Measurements from ENCODE around the gene SGTA.

The SGTA gene

DNA sequence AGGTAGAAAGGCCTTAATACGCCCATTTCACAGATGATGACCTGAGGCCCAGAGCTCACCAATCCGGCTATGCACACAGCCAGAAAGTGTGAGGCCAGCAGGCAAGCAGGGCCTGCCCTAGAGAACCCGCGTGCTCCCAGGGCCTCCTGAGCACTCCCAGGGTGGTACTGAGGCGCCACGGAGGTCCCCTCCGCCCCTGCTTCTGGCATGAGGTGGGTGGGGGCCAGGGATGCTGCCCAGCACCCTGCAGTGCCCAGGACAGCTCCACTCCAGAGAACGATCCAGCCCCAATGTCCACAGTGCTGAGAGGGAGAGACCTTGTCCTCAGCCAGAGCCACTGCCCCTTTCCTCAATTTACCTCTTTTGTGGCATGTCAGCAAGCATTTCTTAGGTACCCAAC lies 13.9 kb downstream of the SGTA start:
- no peak for DNase-seq (ENCODE audit: low spot score)

DNA sequence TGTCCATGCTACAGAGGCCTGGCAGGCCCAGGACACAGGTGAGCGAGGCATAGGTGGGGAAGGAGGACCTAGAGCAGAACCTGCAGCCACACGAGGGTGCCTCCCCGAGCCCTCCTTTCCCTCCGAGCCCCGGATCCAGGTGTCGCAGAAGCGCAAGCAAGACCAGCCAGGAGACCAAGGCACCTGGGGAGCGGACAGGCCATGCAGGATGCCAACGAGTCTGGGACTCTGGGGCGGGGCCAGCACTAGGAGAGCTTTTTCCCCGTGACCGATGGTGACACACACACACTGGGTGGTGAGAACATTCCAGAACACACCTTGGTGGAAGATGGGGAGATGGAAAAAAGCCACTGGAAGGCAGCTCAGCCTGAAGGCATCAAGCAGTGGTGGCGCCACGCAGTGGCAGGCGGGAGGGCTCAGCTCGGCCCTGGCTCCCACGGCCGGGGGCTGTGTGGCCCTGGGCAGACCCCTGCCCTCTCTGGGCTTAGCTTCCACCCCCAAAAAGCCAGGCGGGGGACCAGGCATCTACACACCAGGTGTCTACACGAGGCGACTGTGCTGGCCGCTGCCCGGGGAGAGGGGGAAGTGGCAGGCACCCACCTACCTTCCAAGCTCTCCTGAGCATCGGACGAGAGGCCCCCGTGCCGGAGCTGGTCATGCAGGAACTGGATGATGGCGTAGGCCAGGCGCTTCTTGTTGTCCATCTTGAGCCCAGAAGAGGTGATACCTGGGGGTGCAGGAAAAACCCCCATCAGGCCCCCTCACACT lies 14.5 kb downstream of the SGTA start:
- DNase-seq (ENCODE audit: low spot score): no peak

DNA sequence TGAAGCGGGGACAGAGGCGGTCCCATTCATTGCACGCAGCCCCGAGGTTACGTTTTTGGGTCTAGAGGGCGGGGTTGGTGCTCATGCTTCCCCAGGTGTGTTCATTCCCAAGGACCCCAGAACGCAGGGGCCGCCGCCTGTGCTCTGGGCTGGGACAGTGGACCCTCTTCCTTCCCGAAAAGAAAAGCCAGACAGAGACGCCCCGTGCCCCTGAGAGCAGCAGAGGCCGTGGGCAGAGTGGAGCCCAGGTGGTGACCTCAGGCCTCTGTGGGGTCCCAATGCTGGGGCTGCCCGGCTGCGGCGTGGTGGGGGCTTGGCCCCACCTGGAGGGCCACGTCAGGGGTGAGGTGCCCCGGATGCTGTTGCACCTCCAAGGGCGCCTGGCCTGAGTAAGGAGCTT lies 15.4 kb downstream of the SGTA start:
- DNase-seq (ENCODE audit: low spot score): no peak

DNA sequence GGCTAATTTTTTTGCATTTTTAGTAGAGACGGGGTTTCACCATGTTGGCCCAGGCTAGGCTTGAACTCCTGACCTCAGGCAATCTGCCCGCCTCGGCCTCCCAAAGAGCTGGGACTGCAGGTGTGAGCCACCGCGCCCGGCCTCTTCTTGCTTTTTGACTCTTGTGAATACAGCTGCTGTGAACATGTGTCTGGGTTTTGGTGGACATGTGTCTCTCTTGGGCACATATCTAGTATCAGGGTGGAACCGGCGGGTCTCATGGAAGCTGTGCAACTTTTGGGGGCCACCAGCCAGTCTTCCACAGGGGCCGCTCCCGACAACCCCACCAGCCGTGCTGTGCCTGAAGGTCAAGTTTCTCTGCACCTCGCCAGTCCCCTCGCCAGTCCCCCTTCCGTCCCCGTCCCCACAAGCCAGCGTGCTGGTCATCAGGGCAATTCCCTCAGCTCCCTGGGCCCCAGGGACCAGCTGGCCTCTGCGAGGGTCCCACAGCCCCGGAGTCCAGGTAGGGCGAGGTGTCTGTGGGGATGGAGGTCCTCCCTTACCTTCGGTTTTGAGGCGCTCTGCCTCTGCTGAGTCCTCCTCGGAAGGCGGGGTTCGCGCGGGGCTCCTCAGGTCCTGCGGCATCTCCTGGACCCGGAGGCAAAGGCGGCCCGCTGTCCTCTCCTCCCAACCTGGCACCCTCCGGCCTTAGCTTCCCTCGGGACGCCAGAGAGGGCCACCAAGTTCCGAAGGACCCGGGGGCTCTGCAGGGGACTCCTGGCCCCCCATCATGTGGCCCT lies 16.3 kb downstream of the SGTA start:
- no peak for DNase-seq (ENCODE audit: low spot score)

DNA sequence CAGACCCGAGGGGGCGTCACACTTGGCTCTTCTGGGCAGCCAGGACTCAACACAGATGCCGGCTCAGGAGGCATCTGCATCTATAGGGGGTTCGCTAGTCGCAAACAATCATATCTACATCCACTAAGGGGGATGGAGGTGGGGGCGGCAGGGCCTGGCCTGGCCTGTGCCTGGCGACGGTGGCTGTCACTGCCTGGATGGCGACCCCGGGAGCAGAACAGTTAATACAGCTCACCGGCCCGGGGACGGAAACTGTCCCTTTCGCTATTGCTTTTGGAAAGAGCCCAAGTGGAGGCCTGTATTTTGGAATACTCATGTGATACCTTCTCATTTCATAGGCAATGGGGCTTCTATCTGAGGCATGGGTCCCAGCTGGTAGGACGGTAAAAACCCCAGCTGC lies 17.7 kb downstream of the SGTA start:
- DNase-seq (ENCODE audit: low spot score): no peak

DNA sequence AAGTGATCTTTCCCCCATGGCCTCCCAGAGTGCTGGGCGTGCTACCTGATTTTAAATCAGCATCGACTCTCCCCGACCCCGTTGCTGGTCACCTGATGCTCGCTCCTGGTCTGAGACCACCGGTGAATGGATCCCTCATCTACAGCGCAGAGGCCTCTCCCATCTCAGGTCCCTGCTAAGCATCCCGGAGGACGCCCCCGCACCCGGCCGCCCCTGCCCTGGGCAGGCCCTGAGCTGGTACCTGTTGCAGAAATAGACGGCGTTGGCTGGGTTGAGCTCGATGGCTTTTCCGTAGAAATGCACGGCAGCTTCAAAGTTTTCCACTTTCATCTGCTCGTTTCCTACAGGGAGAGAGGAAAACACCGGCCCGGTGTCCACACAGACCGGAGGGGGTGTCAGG lies 18.1 kb downstream of the SGTA start:
- DNase-seq (ENCODE audit: low spot score): no peak

DNA sequence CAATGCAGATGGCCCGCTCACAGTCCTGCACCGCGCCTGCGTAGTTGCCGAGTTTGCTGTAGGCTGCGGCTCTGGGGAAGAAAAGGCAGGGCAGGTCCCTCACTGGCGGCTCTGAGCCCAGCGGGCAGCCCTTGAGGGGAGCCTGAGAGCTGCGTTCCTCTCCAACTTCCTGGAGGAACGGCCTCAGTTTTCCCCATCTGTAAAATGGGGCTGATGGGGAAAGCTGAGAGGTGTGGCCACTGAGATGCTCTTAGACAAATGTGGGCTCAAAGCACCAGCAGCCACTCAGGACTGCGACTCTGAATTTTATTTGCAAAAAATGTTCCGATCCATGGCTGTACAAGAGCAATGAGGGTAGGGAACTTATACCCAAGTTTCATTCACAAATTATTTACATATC lies 19.4 kb downstream of the SGTA start:
- no peak for DNase-seq (ENCODE audit: low spot score)

DNA sequence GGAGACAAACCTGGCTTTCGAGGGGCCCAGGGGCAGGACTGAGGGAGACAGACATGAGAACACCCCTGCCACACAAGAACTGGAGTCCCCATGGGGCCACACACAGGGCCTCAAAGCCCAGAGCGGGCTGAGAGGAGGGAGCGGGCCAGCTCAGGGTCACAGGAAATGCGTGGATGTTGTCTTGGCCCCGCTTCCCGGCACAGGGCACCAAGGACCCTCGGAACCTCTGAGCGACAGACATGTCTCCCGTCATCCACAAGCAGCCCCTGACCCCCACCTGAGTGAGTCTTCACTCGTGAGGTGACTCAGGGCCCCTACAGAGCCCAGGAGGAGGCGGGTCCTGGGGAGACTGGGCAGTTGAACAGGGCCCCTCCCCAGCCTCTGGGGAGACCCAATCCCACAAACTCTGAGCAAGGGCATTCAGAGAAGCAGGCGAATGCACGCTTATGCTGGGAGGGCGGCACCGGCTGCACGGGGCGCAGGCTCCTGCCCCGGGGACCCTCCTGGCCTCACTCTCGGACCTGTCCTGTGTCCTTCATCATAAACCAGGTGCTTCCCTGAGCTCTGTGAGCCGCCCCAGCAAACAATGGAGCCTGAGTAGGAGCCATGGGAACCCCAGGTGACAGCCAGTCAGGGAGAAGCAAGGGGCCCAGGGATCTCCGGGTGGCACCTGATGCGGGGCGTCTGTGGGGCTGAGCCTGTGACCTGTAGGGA lies 20.1 kb downstream of the SGTA start:
- DNase-seq (ENCODE audit: low spot score): no peak

DNA sequence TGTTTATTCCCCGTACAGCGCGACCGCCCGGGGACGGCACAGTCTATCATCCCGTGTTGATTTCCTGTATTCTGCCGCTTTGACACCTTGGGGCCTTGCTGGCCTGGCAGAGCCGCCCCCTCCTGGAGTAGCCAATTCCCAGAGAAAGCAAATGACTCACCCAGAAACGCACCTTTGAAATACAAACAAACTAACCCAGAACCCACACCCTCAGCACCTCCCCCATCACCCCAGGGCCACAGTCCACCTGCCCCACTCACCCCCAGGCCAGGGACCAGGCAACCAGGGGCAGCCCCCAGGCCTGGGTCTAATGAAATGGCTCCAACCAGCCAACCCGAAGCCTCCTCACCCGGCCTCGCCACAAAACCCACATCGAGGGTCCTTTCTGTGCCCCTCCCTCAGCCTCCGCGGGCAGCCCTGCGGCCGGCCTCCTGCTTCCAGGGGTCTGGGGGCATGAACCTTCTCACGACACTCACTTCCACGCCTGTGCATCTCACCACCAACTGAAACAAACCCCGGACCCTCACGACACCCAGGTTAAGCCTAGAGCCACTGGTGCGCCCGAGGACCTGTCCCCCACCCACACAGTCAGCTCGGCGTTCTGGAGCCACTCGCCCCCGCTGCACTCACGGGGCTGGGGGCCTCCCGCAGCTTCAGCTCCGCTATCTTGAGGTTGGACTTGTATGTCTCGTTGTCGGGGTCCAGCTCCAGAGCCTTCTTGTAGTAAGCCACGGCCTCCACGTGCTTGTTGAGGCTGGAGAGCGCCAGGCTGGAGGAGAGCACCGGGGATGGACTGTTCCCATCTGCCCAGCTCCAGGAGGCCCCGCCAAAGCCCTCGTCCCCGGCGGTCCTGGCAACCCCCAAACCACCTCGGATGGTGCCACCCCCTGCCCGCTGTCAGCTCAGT lies 20.9 kb downstream of the SGTA start:
- DNase-seq (ENCODE audit: low spot score): no peak

DNA sequence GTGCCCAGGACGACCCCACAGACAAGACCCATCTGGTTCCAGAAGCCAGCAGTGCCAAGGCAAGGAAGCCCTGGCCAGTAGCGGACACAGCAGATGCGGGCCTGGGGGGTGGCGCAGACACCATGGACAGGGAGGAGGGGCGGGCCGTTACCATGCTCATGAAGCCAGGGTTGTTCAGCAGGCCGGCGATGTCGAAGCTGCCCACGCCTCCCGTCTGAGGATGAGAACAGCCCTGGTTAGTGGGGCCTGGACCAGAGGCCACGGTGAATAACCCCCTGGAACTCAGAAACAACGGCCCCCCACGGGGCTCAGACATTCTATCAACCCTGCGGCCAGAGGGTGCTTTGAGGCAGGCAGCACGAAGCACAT lies 21.8 kb downstream of the SGTA start:
- no peak for DNase-seq (ENCODE audit: low spot score)

DNA sequence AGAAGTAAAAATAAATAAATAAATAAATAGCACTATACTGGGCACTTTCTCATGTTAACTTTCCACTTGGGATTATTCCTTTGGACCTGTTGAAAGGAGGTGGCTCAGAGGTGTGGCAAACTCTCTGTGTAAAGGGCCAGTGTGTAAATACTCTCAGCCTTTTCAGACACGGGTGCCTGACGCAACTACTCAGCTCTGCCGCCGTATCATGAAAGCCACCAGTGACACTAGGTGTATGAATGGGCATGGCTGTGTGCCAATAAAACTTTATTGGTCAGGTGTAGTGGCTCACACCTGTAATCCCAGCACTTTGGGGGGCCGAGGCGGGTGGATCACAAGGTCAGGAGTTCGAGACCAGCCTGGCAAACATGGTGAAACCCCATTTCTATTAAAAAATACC lies 23.1 kb downstream of the SGTA start:
- DNase-seq (ENCODE audit: low spot score): no peak

DNA sequence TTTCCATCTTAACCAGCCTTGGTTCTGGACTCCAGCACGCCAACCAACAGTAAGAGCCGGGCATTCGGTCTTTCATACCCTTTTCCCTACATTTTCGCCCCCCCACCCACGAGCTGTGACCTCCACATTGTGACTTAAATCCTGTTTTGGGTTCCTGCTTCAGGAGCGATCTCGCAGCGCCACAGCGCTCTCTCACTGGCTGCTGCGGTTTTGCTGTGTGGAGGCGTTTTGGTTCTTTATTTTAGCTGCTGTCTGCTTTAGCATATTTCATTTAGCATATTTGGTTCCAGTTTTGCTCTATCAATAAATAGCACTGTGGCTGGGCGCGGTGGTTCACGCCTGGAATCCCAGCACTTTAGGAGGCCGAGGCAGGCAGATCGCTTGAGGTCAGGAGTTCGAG lies 23.7 kb downstream of the SGTA start:
- DNase-seq (ENCODE audit: low spot score): no peak

DNA sequence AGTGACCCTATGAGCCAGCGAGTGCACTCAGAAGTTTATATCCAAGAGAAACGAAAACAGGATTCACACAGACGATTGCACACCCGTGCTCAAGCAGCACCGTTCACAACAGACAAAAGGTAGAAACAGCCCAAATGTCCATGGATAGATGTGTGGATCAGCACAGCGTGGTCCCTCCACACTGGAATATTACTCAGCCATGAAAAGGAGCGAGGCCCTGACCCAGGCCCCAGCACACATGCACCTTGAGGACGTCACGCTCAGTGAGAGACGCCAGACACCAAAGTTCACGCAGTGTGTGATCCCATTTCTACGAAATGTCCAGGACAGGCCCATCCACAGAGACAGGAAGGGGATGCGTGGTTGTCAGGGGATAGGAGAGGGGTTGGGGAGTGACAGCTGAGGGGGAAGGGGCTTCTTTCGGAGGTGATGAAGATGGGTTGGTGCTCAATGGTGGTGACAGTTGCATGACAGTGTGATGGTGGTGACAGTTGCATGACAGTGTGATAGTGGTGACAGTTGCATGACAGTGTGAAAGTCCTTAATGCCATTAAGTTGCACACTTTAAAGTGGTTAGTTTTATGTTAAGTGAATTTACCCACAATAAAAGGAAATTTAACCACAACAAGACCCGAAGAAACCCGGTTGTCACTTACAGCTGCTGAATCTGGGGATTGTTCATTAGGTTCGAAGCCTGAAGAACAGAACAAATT lies 24.3 kb downstream of the SGTA start:
- DNase-seq (ENCODE audit: low spot score): peak; percentile 48

DNA sequence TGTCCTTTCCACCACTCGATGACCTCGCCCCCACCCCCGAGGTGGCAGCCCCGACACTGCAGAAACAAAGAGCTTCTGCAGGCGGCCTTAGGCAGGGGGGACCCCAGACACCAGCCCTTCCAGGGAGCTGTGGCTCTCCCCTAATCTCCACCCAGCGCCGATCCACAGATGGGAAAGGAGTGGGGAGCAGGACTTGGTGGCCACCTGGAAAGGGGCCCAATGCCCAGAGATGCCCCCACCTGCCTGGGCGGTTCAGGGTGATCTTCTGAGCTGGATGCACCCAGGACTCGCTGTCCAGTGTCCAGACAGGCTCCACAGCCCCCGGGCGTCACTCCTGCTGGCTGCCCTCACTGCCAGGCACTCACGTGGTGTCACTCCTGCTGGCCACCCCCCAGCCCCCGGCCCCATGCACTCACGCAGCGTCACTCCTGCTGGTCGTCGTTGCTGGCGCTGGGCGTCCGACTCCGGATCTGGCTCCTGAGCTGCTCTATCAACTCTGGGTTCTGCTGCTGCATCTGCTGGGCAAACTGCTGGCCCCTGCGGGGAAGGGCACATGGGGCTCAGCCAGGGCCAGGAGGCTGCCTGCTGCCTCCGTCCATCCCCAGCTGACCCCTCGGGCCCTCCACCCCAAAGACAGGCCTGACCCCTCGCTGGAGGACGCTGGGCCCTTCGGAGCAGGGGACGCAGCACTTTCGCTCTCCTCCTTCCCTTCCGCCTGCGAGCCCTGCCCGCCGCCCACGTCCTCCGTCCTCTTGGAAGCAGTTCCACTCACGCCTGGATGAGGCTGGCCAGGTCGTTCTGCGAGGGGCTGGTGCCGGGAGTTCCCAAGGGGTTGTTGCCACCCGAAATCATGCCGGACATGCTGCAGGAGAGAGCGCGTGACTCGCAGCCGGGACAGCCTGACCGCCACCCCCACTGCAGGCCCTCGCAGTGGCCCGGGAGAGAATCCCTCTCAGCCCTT lies 25.9 kb downstream of the SGTA start:
- DNase-seq (ENCODE audit: low spot score): no peak

DNA sequence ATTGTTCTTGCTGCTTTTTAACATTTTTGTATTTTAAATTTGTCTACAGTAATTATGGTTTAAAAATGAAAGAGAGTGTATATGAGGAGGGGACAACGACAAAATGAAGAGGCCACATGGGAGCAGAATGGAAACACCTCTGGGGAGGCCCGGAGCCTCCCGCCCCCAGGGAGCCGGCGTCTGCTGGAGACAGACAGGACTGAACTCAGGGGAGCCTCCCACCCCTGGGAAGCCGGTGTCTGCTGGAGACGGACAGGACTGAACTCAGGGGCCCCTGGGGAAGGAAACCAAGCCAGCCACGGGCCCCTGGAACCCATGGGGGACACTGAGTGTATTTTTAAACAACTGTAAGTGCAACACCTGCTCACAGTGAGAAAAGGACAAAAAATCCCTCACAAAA lies 26.6 kb downstream of the SGTA start:
- DNase-seq (ENCODE audit: low spot score): no peak

DNA sequence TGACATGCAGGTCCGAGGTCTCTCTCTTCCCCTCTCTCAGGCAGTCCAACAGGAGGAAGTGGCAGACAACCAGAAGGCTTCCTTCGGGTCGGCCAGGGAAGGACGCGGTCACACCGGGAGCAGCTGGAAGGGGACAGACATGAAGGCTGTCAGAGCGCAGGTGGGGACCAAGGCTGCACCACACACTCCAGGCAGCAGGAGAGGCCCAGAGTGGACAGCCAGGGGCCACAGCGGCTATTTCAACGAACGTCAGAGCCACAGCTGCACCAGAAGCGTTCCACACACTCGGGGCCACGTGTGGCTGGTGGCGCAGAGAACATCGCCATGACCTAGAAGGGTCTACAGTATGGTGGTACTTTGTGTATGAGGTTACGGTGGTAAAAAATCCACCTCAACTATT lies 27.3 kb downstream of the SGTA start:
- no peak for DNase-seq (ENCODE audit: low spot score)

DNA sequence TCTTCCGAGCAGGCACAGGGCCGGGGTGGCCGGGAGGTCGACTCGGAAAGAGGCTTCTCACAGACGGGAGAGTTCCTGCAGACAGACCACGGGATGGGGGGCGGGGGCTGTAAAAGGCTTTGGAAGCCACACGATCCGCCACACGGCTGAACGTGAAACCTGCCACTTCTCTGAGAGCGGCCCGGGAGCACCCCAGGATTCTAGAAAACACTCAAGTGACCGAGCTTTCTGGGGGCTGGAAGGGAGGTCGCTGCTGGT lies 27.7 kb downstream of the SGTA start:
- DNase-seq (ENCODE audit: low spot score): no peak

DNA sequence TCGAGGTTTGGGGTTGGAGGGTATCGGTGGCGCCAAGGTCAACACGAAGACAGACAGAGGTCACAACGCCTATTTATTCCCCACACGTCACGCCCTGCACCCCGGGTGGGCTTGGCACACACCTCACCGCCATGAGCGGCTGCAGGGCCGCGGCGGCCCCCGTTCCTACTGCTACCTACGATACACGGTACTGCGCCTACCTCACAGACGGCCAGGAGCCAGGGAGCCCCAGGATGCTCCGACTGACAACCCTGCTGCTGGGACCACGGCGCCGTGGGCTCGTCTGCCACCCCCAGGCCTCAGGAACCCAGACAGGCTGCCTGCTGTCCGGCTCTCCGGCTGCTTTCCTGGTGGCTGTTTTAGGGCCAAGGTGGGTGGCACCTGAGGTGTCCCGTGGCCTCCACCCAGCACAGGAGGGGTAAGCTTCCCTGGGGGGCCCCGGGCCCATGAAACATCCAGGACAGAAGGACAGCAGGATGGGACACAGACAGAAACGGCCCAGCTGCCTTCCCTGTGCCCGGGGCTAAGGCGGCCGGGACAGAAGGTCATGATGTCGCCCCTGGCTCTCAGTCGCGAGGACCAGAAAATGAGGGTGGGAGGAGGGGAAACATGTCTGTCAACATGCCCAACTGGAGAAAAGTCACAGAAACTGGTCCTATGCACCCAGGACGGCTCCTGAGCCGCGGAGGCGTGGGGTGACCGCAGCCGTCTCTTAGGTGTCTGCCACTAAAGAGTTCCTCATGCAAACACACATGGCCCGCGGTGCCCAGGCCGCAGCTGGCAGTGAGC lies 28.2 kb downstream of the SGTA start:
- DNase-seq (ENCODE audit: low spot score): no peak

DNA sequence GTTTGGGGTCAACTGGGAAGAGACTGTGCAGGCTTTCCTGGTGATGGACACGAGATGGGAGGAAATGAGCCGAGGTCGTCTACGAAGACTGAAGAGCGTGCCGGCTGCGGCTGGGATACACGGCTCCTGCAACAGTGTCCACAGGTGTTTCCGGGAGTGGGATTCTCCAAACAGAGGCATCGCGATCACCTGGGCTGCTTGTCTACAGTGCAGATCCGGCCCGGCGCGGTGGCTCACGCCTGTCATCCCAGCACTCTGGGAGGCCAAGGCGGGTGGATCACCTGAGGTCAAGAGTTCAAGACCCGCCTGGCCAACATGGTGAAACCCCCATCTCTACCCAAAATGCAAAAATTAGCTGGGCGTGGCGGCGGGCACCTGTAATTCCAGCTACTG lies 31.6 kb downstream of the SGTA start:
- DNase-seq (ENCODE audit: low spot score): no peak
